ENCODE measurements around the gene RALGPS1. TPM values are rescaled to one million over a fixed set of nuclear protein-coding genes. Genes with fewer than 3 reads are reported as not detected.

RALGPS1 gene
- total and polyA plus RNA-seq, 2 donors (not counting 1 experiment from before 2014, with no cell fraction given), result 19.7 to 39.9 TPM

GRCh38 chr9:127177231-127177630 is 262.6 kb downstream of the RALGPS1 start:
- CTCF ChIA-PET, result no interaction called here
- Histone ChIP-seq H3K4me1 (ENCODE audit: control insufficient read depth in 2 of 2, insufficient read depth in 2 of 2, low read length in 2 of 2) (no peaks in the 10 kb centered on the region), H3K4me2 (replicated peaks; ENCODE audit: low read depth, low read length, poor library complexity, severe bottlenecking) (no peak overlapping the region), H3K9me3 (ENCODE audit: control extremely low read depth in 1 of 3, control insufficient read depth in 2 of 3, insufficient read depth in 1 of 3, low read length in 2 of 3) (peaks cover 0 to 2% (median 0%) of the 10 kb centered on the region in 3 donors), H3K79me2 (ENCODE audit: control insufficient read depth, insufficient read depth, low read length) (no peaks in the 10 kb centered on the region), H4K20me1 (ENCODE audit: control insufficient read depth, insufficient read depth, low read length, poor library complexity, severe bottlenecking) (no peaks in the 10 kb centered on the region), H3K36me3 (replicated peaks in 1 of 2; ENCODE audit: control extremely low read depth in 1 of 2, control insufficient read depth in 1 of 2, extremely low read depth in 1 of 2, insufficient read depth in 2 of 2, low read length in 1 of 2) (peaks cover 0 to 11% of the 10 kb centered on the region in 2 experiments), H2AFZ (ENCODE audit: insufficient read depth, low read depth, low read length, poor library complexity, severe bottlenecking) (no peak overlapping the region), H3K9ac (ENCODE audit: low read length) (no peak overlapping the region), H3K4me3 (ENCODE audit: control extremely low read depth in 1 of 5, extremely low read depth in 1 of 5, insufficient read depth in 1 of 5, low read depth in 2 of 5, low read length in 4 of 5) (no peak overlapping the region), H3K27me3 (replicated peaks in 1 of 4; ENCODE audit: control extremely low read depth in 1 of 4, control insufficient read depth in 3 of 4, insufficient read depth in 4 of 4, low read length in 3 of 4) (no peaks in the 10 kb centered on the region), H3K27ac (ENCODE audit: low read length in 2 of 2) (no peak overlapping the region)
- POLR2A ChIA-PET, result no interaction called here
- TF ChIP-seq EZH2 (IDR thresholded peaks at IDR 0.05; ENCODE audit: borderline replicate concordance, insufficient read depth, low read depth, low read length, poor library complexity, severe bottlenecking) (no peak), CTCF (IDR thresholded peaks at IDR 0.05) (no peak)
- Mint-ChIP-seq H3K9me3 (ENCODE audit: insufficient read depth) (no peaks in the 10 kb centered on the region), H3K4me3 (no peak overlapping the region), H3K4me1 (peaks cover 2% of the 10 kb centered on the region), H3K27me3 (no peaks in the 10 kb centered on the region), H3K27ac (no peak overlapping the region)
- 68% methylated on average over 5 of the region's 6 CpGs for WGBS (ENCODE audit: insufficient coverage)
- ATAC-seq (ENCODE audit: low read depth) (no peak), DNase-seq (no peak)
- intact Hi-C loops (cut with micrococcal nuclease), result no loop called here

GRCh38 chr9:127177665-127178265 is 263.2 kb downstream of the RALGPS1 start:
- Mint-ChIP-seq H3K4me1 (peaks cover 2% of the 10 kb centered on the region), H3K27ac (no peak overlapping the region), H3K9me3 (ENCODE audit: insufficient read depth) (no peaks in the 10 kb centered on the region), H3K27me3 (no peaks in the 10 kb centered on the region), H3K4me3 (no peak overlapping the region)
- intact Hi-C loops (cut with micrococcal nuclease), result no loop called here
- no peak overlapping the region for H3K9ac ChIP-seq (ENCODE audit: low read length)
- H2AFZ ChIP-seq (ENCODE audit: insufficient read depth, low read depth, low read length, poor library complexity, severe bottlenecking), result no peak overlapping the region
- H3K9me3 ChIP-seq (ENCODE audit: control extremely low read depth in 1 of 3, control insufficient read depth in 2 of 3, insufficient read depth in 1 of 3, low read length in 2 of 3), result peaks cover 0 to 2% (median 0%) of the 10 kb centered on the region in 3 donors
- H3K4me1 ChIP-seq (ENCODE audit: control insufficient read depth in 2 of 2, insufficient read depth in 2 of 2, low read length in 2 of 2), result no peaks in the 10 kb centered on the region
- ChIA-PET POLR2A (no interaction called here), CTCF (no interaction called here)
- no peak for ATAC-seq (ENCODE audit: low read depth)
- H3K27me3 ChIP-seq (replicated peaks in 1 of 4; ENCODE audit: control extremely low read depth in 1 of 4, control insufficient read depth in 3 of 4, insufficient read depth in 4 of 4, low read length in 3 of 4), result no peaks in the 10 kb centered on the region
- 100% methylated on average over 2 of the region's 3 CpGs for WGBS (ENCODE audit: insufficient coverage)
- no peak overlapping the region for H3K27ac ChIP-seq (ENCODE audit: low read length in 2 of 2)
- H3K79me2 ChIP-seq (ENCODE audit: control insufficient read depth, insufficient read depth, low read length), result no peaks in the 10 kb centered on the region
- no peak for DNase-seq
- peaks cover 0 to 11% of the 10 kb centered on the region in 2 experiments for H3K36me3 ChIP-seq (replicated peaks in 1 of 2; ENCODE audit: control extremely low read depth in 1 of 2, control insufficient read depth in 1 of 2, extremely low read depth in 1 of 2, insufficient read depth in 2 of 2, low read length in 1 of 2)
- H3K4me3 ChIP-seq (ENCODE audit: control extremely low read depth in 1 of 5, extremely low read depth in 1 of 5, insufficient read depth in 1 of 5, low read depth in 2 of 5, low read length in 4 of 5), result no peak overlapping the region
- H3K4me2 ChIP-seq (replicated peaks; ENCODE audit: low read depth, low read length, poor library complexity, severe bottlenecking), result no peak overlapping the region
- TF ChIP-seq EZH2 (IDR thresholded peaks at IDR 0.05; ENCODE audit: borderline replicate concordance, insufficient read depth, low read depth, low read length, poor library complexity, severe bottlenecking), result no peak
- TF ChIP-seq CTCF (IDR thresholded peaks at IDR 0.05), result no peak
- H4K20me1 ChIP-seq (ENCODE audit: control insufficient read depth, insufficient read depth, low read length, poor library complexity, severe bottlenecking), result no peaks in the 10 kb centered on the region

Measured in B cell (primary cell).